ENCODE results near the gene SH3PXD2B. TPM values are rescaled to one million over a fixed set of nuclear protein-coding genes. Genes with fewer than 3 reads are reported as not detected.

The SH3PXD2B gene
- total and polyA plus RNA-seq, 2 donors (not counting 1 experiment from before 2014, with no cell fraction given), result 12.6 to 21.1 TPM

- Histone ChIP-seq H3K4me1 (ENCODE audit: control insufficient read depth, extremely low read depth, insufficient read depth, low read length) (peaks cover 13% of the 10 kb centered on the region), H2AFZ (ENCODE audit: low read length) (no peak overlapping the region), H3K4me2 (ENCODE audit: extremely low read depth, insufficient read depth, low read length) (no peak overlapping the region), H3K27me3 (ENCODE audit: control insufficient read depth, insufficient read depth, low read length) (no peaks in the 10 kb centered on the region), H3K36me3 (ENCODE audit: control insufficient read depth, insufficient read depth, low read length) (no peaks in the 10 kb centered on the region), H3K9ac (ENCODE audit: insufficient read depth, low read length) (no peak overlapping the region), H4K20me1 (ENCODE audit: control insufficient read depth, extremely low read depth, insufficient read depth, low read length) (no peaks in the 10 kb centered on the region), H3K9me3 (ENCODE audit: control insufficient read depth, insufficient read depth, low read depth, low read length) (no peaks in the 10 kb centered on the region), H3K4me3 (replicated peaks in 1 of 4; ENCODE audit: control extremely low read depth in 1 of 4, insufficient read depth in 1 of 4, low read depth in 3 of 4, low read length in 4 of 4) (no peak overlapping the region), H3K27ac (ENCODE audit: insufficient read depth, low read length) (no peak overlapping the region), H3K79me2 (ENCODE audit: control insufficient read depth, insufficient read depth, low read length) (no peaks in the 10 kb centered on the region)
- no peak for DNase-seq (ENCODE audit: low read depth in 2 of 2)
- TF ChIP-seq CTCF (conservative IDR thresholded peaks at IDR 0.05 in 1 of 2, IDR thresholded peaks at IDR 0.05 in 1 of 2; ENCODE audit: low read depth in 1 of 2, low read length in 2 of 2) (no peak), EZH2 (IDR thresholded peaks at IDR 0.05; ENCODE audit: low read length, missing control alignments) (no peak)
Measured at GRCh38 chr5:172434251-172434650, 20.1 kb downstream of the SH3PXD2B start.

- Histone ChIP-seq H4K20me1 (ENCODE audit: control insufficient read depth, extremely low read depth, insufficient read depth, low read length) (no peaks in the 10 kb centered on the region), H3K4me2 (ENCODE audit: extremely low read depth, insufficient read depth, low read length) (no peak overlapping the region), H3K9me3 (ENCODE audit: control insufficient read depth, insufficient read depth, low read depth, low read length) (no peaks in the 10 kb centered on the region), H3K4me3 (replicated peaks in 1 of 4; ENCODE audit: control extremely low read depth in 1 of 4, insufficient read depth in 1 of 4, low read depth in 3 of 4, low read length in 4 of 4) (no peak overlapping the region), H2AFZ (ENCODE audit: low read length) (no peak overlapping the region), H3K27me3 (ENCODE audit: control insufficient read depth, insufficient read depth, low read length) (no peaks in the 10 kb centered on the region), H3K4me1 (ENCODE audit: control insufficient read depth, extremely low read depth, insufficient read depth, low read length) (peaks cover 19% of the 10 kb centered on the region), H3K27ac (ENCODE audit: insufficient read depth, low read length) (no peak overlapping the region), H3K79me2 (ENCODE audit: control insufficient read depth, insufficient read depth, low read length) (no peaks in the 10 kb centered on the region), H3K9ac (ENCODE audit: insufficient read depth, low read length) (no peak overlapping the region), H3K36me3 (ENCODE audit: control insufficient read depth, insufficient read depth, low read length) (no peaks in the 10 kb centered on the region)
- TF ChIP-seq CTCF (conservative IDR thresholded peaks at IDR 0.05 in 1 of 2, IDR thresholded peaks at IDR 0.05 in 1 of 2; ENCODE audit: low read depth in 1 of 2, low read length in 2 of 2) (no peak), EZH2 (IDR thresholded peaks at IDR 0.05; ENCODE audit: low read length, missing control alignments) (no peak)
- no peak for DNase-seq (ENCODE audit: low read depth in 2 of 2)
Measured at GRCh38 chr5:172433513-172433912, 20.8 kb downstream of the SH3PXD2B start.

- Histone ChIP-seq H3K9me3 (ENCODE audit: control insufficient read depth, insufficient read depth, low read depth, low read length) (no peaks in the 10 kb centered on the region), H3K27me3 (ENCODE audit: control insufficient read depth, insufficient read depth, low read length) (no peaks in the 10 kb centered on the region), H3K9ac (ENCODE audit: insufficient read depth, low read length) (no peak overlapping the region), H3K4me1 (ENCODE audit: control insufficient read depth, extremely low read depth, insufficient read depth, low read length) (peaks cover 19% of the 10 kb centered on the region), H3K36me3 (ENCODE audit: control insufficient read depth, insufficient read depth, low read length) (no peaks in the 10 kb centered on the region), H2AFZ (ENCODE audit: low read length) (no peak overlapping the region), H3K27ac (ENCODE audit: insufficient read depth, low read length) (no peak overlapping the region), H3K79me2 (ENCODE audit: control insufficient read depth, insufficient read depth, low read length) (no peaks in the 10 kb centered on the region), H4K20me1 (ENCODE audit: control insufficient read depth, extremely low read depth, insufficient read depth, low read length) (no peaks in the 10 kb centered on the region), H3K4me3 (replicated peaks in 1 of 4; ENCODE audit: control extremely low read depth in 1 of 4, insufficient read depth in 1 of 4, low read depth in 3 of 4, low read length in 4 of 4) (no peak overlapping the region), H3K4me2 (ENCODE audit: extremely low read depth, insufficient read depth, low read length) (no peak overlapping the region)
- TF ChIP-seq CTCF (conservative IDR thresholded peaks at IDR 0.05 in 1 of 2, IDR thresholded peaks at IDR 0.05 in 1 of 2; ENCODE audit: low read depth in 1 of 2, low read length in 2 of 2) (no peak), EZH2 (IDR thresholded peaks at IDR 0.05; ENCODE audit: low read length, missing control alignments) (no peak)
- no peak for DNase-seq (ENCODE audit: low read depth in 2 of 2)
Measured at GRCh38 chr5:172433071-172433470, 21.3 kb downstream of the SH3PXD2B start.
